Stimulated activated CD8-positive, alpha-beta memory T cell treated with anti-CD3 and anti-CD28 coated beads, Interleukin-4, amount 100 ng/mL, for 24 hours (primary cell): Measurements from ENCODE around the gene ABCA7.
A peak's percentile ranks its signal among the peaks of the same experiment; 100 is the strongest.

Experiments used
- DNase-seq: peaks from one replicate; pipeline ENCODE4 v3.0.0-alpha.2; 2020; ENCODE audit warnings: low read depth

Gene ABCA7

DNA sequence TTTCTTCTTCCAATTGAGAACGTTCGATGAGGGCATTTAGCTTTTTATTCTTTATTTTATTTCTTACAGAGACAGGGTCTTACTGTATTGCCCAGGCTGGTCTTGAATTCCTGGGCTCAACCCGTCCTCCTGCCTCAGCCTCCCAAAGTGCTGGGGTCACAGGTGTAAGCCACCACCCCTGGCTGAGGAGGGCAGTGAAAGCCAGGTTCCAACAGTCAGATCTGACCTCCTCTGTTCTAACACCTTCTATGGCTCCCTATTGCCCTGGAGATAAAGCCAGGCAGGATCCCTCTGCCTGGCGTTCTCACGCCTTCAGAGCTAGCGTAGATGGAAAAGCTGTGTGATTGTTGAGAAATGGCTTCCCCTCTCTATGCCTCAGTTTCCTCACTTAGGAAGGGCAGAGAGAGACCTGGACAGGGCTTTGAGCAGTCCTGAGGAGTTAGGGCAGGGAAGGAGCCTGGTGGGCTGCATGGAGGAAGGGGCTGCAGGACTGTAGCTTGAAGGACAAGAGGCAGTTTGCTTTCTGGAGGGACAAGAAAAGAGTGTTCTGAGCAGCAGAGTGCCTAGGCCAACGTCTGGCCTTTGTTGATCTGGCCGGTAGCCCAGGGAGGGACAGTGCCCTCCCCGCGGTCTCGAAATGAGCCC, 32.6 kb downstream of the ABCA7 start:
- DNase-seq: no peak

DNA sequence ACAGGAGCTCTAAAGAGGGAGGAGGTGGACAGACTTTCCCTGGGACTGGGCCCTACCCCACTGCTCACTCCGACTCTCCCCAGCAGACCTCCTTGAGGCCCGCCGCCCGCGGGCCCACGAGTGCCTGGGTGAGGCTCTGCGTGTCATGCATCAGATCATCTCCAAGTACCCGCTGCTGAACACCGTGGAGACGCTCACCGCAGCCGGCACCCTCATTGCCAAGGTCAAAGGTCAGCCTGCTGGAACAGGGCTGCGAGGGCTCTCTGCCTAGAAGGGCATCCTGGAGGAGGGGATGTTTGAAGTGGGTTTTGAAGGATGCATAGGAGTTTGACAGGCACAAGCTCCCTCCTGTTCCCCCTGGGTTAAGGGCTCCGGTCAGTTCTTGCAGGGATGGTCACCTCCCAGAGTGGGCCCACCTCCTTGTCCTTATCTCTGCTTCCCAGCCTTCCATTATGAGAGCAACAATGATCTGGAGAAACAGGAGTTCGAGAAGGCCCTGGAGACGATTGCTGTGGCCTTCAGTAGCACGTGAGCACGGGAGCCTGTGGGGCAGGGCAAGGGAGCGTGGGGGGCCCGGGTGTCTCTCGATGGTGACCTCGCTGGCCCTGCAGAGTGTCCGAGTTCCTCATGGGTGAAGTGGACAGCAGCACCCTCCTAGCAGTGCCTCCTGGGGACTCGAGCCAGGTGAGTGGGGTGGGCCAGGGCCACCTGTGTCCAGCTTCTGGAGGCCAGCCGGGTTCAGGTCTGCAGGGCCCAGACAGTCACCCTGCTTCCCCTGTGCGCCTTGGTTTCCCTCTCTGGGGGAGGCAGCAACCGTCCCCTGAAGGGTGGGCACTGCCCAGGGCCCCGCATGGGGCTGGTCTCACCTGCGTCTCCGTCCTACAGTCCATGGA, 33.4 kb downstream of the ABCA7 start:
- DNase-seq: no peak

DNA sequence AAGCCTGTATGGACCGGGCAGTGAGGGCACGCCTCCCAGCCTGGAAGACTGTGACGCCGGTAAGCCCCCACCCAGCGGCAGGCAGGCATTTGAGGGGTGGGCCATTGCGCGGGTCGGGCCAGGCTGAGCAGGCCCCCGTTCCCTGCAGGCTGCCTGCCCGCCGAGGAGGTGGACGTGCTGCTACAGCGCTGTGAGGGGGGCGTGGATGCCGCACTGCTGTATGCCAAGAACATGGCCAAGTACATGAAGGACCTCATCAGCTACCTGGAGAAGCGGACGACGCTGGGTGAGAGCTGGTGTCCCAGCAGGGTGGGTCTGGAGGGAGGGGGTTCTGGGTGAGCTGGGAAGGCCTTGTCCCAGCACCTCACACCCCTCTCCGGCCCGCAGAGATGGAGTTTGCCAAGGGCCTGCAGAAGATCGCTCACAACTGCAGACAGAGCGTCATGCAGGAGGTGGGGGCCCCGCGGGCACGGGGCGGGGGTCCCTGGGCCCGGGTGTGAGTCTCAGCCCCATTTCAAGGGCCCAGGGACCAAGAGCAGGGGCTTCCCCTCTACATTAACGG, 34.1 kb downstream of the ABCA7 start:
- no peak for DNase-seq

DNA sequence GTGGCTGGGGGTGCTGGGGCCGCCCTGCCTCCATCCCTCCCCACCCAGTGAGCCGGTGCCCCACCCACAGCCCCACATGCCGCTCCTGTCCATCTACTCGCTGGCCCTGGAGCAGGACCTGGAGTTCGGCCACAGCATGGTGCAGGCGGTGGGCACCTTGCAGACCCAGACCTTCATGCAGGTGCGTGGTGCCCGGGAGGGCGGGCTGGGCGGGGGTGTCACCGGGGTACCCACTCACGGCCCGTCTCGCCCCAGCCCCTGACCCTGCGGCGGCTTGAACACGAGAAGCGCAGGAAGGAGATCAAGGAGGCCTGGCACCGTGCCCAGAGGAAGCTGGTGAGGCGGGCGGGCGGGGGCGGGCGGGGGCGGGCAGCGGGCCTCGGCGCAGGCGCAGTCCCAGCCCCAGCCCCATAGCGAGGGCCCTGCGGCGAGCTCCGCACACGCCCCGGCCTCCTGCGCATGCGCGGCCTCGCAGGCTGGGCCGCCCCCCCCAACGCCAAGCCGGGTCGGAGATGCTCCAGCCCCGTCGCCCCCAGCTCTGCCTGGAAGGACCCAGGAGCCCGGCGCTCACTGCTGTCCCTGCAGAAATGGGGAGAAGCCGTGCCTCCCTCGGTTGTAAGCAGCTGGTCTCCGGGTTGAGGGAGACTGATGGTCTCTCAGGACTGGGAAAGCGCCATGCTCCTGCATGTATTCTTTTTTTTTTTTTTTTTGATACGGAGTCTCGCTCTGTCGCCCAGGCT, 34.8 kb downstream of the ABCA7 start:
- peak; percentile 76 for DNase-seq

DNA sequence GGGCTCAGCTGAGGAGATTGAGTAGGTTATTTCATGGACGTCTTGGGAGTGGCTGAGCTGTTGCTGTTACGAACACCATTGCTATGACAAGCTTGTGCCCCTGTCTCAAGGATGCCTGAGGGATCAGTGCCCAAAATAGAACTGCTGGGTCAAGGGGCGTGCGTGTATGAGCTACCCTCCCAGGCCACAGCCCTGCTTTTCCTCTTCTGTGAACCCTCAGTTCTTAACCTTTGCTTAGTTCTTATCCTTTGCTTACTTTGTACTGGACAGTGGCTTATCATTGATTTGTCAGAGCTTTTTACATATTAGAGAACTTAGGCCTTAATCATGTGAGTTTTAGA, 36.1 kb downstream of the ABCA7 start:
- no peak for DNase-seq

DNA sequence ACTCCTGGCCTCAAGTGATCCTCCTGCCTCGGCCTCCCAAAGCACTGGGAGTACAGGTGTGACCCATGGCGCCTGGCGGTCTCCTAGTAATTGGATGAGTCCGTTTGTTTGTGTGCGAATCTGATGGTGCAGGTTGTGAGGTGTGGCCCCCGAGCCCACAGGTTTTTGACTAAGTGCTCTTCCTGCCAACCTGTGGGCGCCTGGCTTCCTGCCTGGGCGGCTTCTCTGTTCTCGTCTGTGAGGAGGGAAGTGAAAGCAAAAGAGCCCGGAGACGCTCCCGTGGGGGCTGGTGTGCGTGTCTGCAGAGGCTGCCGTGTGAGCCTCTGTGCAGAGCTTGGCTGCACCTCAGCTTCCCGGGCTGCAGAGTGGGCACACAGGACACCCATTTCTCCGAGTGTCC, 37.0 kb downstream of the ABCA7 start:
- DNase-seq: peak; percentile 84

DNA sequence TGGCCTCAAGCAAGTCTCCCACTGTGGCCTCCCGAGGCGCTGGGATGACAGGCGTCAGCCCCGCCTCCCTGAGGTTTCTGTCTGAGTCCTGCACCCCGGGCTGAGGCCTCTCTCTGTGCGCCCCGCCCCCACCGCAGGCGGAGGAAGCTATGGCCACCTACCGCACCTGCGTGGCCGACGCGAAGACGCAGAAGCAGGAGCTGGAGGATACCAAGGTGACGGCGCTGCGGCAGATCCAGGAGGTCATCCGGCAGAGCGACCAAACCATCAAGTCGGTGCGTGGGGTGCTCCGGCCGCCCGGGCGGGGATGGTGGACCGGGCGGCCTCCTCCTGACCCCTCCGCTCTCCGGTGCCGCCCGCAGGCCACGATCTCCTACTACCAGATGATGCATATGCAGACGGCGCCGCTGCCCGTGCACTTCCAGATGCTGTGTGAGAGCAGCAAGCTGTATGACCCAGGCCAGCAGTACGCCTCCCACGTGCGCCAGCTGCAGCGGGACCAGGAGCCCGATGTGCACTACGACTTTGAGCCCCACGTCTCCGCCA, 39.7 kb downstream of the ABCA7 start:
- peak; percentile 63 for DNase-seq

DNA sequence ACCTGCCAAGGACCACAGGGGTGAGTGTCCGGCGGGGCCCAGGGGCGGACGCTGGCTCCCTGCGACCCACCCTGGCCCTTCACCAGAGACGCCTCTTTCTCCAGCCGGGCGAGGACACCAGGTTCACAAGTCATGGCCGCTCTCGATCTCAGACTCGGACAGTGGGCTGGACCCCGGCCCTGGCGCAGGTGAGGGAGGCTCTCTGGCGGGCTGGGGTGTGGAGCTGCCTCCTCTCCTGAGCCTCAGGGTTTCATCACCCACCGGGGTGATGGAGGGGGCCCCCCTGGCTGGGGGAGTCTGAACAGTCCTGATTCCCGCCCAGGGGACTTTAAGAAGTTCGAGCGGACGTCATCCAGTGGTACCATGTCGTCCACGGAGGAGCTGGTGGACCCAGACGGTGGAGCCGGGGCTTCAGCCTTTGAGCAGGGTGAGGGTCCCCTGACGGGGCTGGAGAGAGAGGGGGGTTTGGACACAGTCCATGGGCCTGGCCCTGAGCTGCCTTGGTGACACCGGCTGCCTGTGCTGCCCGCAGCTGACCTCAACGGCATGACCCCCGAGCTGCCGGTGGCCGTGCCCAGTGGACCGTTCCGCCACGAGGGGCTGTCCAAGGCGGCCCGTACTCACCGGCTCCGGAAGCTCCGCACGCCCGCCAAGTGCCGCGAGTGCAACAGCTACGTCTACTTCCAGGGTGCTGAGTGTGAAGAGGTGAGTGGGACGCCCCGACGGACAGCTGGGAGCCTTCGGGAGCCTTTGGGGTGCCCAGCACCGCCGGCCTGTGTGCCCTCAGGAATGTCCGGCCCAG, 40.7 kb downstream of the ABCA7 start:
- no peak for DNase-seq

DNA sequence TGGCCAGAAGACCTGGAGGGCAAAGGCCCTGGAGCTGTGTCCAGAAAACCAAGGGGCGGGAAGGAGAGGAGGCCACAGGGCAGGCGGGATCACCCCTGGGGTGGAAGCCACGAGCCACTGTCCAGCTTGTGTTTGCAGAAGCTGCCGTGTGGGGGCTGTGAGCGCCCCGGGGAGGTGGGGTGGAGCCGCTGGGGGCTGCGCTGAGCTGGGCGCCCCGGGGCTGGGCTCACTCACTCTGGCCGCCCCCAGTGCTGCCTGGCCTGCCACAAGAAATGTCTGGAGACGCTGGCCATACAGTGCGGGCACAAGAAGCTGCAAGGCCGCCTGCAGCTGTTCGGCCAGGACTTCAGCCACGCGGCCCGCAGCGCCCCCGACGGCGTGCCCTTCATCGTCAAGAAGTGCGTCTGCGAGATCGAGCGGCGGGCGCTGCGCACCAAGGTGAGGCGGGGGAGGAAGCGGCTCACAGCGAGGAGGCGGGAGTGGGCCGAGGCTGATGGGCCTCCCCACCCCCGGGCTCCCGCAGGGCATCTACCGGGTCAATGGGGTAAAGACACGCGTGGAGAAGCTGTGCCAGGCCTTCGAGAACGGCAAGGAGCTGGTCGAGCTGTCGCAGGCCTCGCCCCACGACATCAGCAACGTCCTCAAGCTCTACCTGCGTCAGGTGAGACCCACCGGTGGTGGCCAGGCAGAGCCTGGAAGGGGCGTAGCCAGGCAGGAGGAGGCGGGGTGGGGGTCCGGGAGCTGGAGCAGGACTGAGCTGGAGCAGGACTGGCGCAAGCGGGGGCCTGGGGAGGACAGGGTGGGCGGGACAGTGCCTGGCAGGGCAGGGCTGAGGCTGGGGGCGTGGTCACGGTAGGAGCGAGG, 41.6 kb downstream of the ABCA7 start:
- no peak for DNase-seq

DNA sequence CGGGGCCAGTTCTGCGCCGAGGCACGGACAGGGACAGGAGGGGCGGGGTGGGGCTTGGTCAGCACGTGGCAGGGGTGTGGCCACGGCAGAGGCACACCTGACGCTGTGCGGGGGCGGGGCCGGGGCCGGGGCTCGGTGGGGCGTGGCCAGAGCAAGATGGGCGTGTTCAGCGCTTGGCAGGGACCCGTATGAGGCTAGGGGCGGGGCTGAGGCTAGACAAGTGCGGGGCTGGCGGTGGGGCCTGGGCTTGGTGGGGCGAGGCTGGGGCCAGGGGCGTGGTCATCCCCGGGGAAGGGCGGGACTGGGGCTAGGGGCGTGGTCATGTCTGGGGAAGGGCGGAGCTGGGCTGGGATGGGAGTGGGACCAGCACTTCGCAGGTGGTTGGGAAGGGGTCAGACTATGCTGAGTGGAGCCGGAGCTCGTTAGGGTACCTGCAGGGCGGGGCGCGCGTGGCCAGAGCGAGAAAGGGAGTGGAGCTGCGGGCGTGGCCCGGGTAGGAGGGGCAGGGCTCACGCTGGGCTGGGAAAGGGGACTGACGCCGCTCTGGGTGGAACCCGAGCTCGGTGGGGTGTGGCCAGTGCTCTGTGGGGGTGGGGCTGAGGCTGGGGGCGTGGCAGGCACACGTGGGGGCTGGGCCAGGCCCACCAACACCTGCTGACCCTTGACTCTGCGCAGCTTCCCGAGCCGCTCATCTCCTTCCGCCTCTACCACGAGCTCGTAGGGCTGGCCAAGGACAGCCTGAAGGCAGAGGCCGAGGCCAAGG, 42.4 kb downstream of the ABCA7 start:
- no peak for DNase-seq

DNA sequence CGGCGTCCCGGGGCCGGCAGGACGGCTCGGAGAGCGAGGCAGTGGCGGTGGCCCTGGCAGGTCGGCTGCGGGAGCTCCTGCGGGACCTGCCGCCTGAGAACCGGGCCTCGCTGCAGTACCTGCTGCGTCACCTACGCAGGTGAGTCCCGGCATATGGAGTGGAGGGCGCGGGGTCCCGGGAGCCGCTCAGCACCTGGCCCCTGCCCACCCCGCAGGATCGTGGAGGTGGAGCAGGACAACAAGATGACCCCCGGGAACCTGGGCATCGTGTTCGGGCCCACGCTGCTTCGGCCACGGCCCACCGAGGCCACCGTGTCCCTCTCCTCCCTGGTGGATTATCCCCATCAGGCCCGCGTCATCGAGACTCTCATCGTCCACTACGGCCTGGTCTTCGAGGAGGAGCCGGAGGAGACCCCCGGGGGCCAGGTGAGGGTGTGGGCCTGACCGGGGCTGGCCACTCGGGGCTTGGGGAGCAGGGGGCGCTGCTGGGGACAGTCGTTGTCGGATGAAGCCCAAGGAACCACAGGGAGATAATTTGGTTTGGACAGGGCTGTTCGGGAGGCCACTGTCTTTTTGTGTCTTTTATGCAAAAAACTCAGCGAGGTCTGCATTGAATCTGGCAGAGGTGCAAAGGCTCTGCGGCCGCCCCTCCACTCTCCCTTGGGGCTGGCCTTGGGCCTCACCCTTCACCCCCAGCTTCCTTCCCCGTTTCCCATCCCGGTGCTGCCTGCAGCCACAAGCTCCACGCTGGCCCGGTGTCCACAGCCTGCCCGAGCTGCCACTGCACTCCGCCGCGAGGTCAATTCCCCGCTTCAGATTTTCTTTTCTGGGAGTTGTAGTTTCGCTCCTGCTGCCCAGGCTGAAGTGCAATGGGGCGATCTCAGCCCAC, 43.3 kb downstream of the ABCA7 start:
- DNase-seq: no peak

DNA sequence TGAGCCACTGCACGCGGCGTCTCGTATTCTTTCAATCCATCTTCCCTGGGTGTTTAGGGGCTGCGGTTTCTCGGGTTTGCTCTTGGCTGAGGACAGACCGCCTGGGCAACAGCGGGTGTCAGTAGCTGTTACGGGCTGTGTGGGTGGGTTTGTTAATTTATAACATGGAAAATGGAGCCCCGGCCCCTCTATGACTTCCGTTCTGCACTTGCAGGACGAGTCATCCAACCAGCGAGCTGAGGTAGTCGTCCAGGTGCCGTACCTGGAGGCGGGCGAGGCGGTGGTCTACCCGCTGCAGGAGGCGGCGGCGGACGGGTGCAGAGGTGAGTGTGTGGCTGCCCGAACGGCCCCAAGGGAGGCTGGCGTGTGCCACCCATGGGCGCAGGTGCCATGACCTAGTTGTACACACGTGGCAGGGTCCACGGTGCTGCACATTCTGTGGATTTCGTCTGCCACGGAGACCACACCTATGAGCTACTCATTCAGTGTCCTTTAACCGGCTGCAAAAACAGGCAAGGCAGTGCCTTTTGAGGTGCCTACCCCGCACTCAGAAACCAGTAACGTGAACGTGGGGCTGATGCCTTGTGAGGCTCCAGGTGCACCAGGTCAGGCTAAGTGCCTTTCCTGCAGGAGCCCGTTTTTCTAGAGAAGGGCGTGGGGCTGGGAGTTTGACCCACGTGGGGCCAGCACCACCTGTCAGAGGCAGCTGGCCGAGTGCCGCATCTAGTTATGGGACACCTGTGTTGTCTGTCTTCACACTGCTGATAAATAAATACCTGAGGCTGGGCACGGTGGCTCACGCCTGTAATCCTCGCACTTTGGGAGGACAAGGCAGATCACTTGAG, 44.3 kb downstream of the ABCA7 start:
- DNase-seq: no peak

DNA sequence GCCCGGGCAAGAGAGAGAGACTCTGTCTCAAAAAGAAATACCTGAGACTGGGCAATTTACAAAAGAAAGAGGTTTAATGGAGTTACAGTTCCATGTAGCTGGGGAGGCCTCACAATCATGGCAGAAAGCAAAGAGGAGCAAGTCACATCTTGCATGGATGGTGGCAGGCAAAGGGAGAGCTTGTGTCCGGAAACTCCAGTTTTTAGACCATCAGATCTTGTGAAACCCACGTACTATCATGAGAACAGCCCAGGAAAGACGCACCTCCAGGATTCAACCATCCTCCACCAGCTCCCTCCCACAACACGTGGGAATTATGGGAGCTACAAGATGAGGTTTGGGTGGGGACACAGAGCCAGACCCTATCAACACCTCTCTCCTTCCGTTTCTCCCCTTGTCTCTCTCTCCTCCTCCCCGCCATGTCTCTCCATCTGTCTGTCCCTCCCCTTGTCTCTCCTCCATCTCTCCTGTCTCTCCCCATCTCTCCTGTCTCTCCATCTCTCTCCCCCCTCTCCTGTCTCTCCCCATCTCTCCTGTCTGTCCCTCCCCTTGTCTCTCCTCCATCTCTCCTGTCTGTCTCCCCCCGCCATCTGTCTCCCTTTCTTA, 45.2 kb downstream of the ABCA7 start:
- no peak for DNase-seq

DNA sequence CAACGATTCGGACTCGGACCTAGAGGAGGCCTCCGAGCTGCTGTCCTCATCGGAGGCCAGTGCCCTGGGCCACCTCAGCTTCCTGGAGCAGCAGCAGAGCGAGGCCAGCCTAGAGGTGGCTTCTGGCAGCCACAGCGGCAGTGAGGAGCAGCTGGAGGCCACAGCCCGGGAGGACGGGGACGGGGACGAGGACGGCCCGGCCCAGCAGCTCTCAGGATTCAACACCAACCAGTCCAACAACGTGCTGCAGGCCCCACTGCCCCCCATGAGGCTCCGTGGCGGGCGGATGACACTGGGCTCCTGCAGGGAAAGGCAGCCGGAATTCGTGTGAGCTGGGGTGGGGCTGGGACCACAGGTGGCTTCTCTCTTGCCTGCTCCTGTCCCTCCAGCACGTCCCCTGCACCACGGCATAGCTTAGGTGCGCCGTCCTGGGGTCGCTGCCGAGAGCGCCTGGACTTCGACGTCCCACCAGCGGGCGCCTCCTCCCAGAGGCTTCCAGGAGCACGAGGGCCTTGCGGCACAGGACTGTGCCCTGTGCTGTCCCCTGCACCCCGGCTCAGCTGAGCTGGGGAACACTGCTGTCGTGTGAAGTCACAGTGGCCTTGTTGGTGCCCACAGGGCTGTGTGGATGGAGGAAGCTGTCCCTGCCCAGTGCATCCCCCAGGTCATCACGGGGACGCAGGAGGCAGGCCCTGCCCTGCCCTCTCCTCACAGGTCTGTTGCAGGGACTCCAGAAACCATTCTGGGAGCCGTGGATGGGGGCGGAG, 46.0 kb downstream of the ABCA7 start:
- DNase-seq: no peak

DNA sequence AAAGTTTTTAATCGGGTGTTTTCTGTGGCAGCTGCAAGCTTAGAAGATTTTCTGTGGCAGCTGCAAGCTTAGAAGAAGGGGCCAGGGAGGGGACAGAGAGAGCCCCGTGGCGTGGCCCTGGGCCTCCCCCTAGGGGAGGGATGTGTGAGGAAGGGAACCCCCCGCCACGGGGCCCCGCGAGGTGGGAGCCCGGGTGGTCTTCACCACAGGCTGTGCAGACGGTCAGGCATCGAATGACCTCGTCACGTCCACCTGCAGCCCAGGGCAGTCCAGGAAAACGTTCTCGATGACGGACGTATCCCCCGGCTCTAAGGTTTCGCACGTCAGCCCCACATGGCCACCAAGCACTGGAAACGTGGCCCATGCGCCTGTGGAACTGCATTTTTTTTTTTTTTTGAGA, 46.7 kb downstream of the ABCA7 start:
- DNase-seq: no peak

DNA sequence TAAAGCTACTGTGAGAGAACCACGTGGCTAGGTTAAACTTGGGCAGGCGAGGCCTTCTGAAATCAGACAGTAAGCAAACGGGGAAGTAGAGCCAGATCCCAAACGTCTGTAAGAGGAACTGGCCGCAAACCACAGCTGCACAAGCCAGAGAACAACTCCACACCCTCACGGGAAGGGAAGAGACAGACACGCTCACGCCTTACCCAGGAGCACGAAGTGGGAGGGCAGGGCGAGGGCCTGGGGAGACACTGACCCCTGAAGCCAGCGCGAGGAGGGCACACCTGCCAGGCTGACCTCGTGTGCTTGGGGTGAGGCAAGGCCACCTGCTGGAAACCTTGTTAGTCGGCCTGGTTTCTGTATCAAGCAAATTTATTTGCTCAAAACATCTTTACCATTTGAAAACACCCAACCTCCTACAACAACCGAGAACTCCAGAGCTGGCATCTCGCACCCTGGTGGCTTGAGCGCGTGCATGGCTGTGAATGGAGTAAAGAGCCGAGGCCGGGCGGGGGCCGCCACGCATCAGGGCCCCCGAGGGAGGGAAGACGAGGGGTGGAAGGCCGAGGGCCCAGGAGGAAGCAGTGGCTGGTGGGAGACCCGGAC, 48.0 kb downstream of the ABCA7 start:
- no peak for DNase-seq
